H9 (cell line): Measurements from ENCODE around the gene EFNB2. TPM values are rescaled to one million over a fixed set of nuclear protein-coding genes. Genes with fewer than 3 reads are reported as not detected.

ENCODE experiments used
- DNase-seq: peaks from one replicate; pipeline ENCODE4 v3.0.0-alpha.2; 2017
- H2AFZ ChIP-seq: one replicate; pipeline ENCODE4 v1.6.1; 2013; ENCODE audit warnings: mild to moderate bottlenecking, low read length, control low read depth, moderate library complexity
- H2AK5ac ChIP-seq: 2 replicates; pipeline ENCODE4 v1.6.1; 2013; ENCODE audit warnings: low read length, control low read depth, mixed read lengths; ENCODE audit not compliant: insufficient read length
- H2BK120ac ChIP-seq: one replicate; pipeline ENCODE4 v1.6.1; 2013; ENCODE audit warnings: low read depth, mild to moderate bottlenecking, low read length, control low read depth, inconsistent platforms; ENCODE audit not compliant: poor library complexity, severe bottlenecking
- H2BK12ac ChIP-seq: 2 replicates; pipeline ENCODE4 v1.6.1; 2013; ENCODE audit warnings: low read length, control low read depth, mixed read lengths, low read depth; ENCODE audit not compliant: insufficient read length
- H2BK15ac ChIP-seq: 2 replicates; pipeline ENCODE4 v1.6.1; 2013; ENCODE audit warnings: low read depth, low read length, control low read depth
- H2BK20ac ChIP-seq: one replicate; pipeline ENCODE4 v1.6.1; 2013; ENCODE audit warnings: low read depth, mild to moderate bottlenecking, low read length, control low read depth, inconsistent platforms; ENCODE audit not compliant: poor library complexity, severe bottlenecking
- H2BK5ac ChIP-seq: 2 replicates; pipeline ENCODE4 v1.6.1; 2013; ENCODE audit warnings: low read length, control low read depth, mixed read lengths; ENCODE audit not compliant: insufficient read length
- H3K14ac ChIP-seq: 2 replicates; pipeline ENCODE4 v1.6.1; 2013; ENCODE audit warnings: low read length, control low read depth; ENCODE audit not compliant: insufficient read depth
- H3K18ac ChIP-seq: 2 replicates; pipeline ENCODE4 v1.6.1; 2013; ENCODE audit warnings: low read depth, mild to moderate bottlenecking, mixed read lengths, low read length, control low read depth; ENCODE audit not compliant: insufficient read length
- H3K23ac ChIP-seq: 2 replicates; pipeline ENCODE4 v1.6.1; 2013; ENCODE audit warnings: low read length, control low read depth, mixed read lengths, low read depth; ENCODE audit not compliant: insufficient read length
- H3K23me2 ChIP-seq: 2 replicates; pipeline ENCODE4 v1.6.1; 2013; ENCODE audit warnings: low read depth, mild to moderate bottlenecking, mixed read lengths, low read length, control low read depth; ENCODE audit not compliant: insufficient read length, poor library complexity, severe bottlenecking
- H3K27ac ChIP-seq: 2 replicates; pipeline ENCODE4 v1.5.1; 2013; ENCODE audit warnings: low read length, control low read depth, mixed read lengths, low read depth; ENCODE audit not compliant: insufficient read length
- H3K27me3 ChIP-seq: 2 replicates; pipeline ENCODE4 v1.6.1; 2013; ENCODE audit warnings: low read length, control low read depth, inconsistent platforms; ENCODE audit not compliant: insufficient read depth
- H3K4ac ChIP-seq: 2 replicates; pipeline ENCODE4 v1.6.1; 2013; ENCODE audit warnings: low read depth, mild to moderate bottlenecking, control low read depth, inconsistent platforms, low read length, moderate library complexity
- H3K4me1 ChIP-seq: 2 replicates; pipeline ENCODE4 v1.6.1; 2013; ENCODE audit warnings: low read length, control low read depth, inconsistent platforms; ENCODE audit not compliant: insufficient read depth
- H3K4me2 ChIP-seq: 2 replicates; pipeline ENCODE4 v1.6.1; 2013; ENCODE audit warnings: low read length, control low read depth, mixed read lengths; ENCODE audit not compliant: insufficient read length, insufficient read depth
- H3K56ac ChIP-seq: 2 replicates; pipeline ENCODE4 v1.6.1; 2013; ENCODE audit warnings: low read depth, mild to moderate bottlenecking, mixed read lengths, low read length, control low read depth; ENCODE audit not compliant: insufficient read length
- H3K79me1 ChIP-seq: 2 replicates; pipeline ENCODE4 v1.6.1; 2013; ENCODE audit warnings: low read depth, mild to moderate bottlenecking, moderate library complexity, low read length, control low read depth, inconsistent platforms; ENCODE audit not compliant: insufficient read depth, poor library complexity, severe bottlenecking
- H3K79me2 ChIP-seq: 2 replicates; pipeline ENCODE4 v1.6.1; 2013; ENCODE audit warnings: low read length, control low read depth, inconsistent platforms; ENCODE audit not compliant: insufficient read depth
- H3K9ac ChIP-seq: 2 replicates; pipeline ENCODE4 v1.6.1; 2013; ENCODE audit warnings: low read length, control low read depth, mixed read lengths; ENCODE audit not compliant: insufficient read length; ENCODE audit errors: extremely low read depth
- H3K9me3 ChIP-seq: one replicate; pipeline ENCODE4 v1.6.1; 2013; ENCODE audit warnings: low read depth, low read length, inconsistent platforms; ENCODE audit not compliant: control insufficient read depth
- H3T11ph ChIP-seq: one replicate; pipeline ENCODE4 v1.6.1; 2013; ENCODE audit warnings: mild to moderate bottlenecking, low read length, control low read depth, inconsistent platforms
- H4K20me1 ChIP-seq: one replicate; pipeline ENCODE4 v1.6.1; 2013; ENCODE audit not compliant: control insufficient read depth, insufficient read length, insufficient read depth
- H4K5ac ChIP-seq: 2 replicates; pipeline ENCODE4 v1.6.1; 2013; ENCODE audit warnings: low read depth, mild to moderate bottlenecking, mixed read lengths, low read length, control low read depth; ENCODE audit not compliant: insufficient read length
- H4K8ac ChIP-seq: replicated peaks from 2 replicates; pipeline ENCODE4 v1.6.1; 2013; ENCODE audit warnings: low read length, control low read depth, mixed read lengths, low read depth; ENCODE audit not compliant: insufficient read length
- H4K91ac ChIP-seq: 2 replicates; pipeline ENCODE4 v1.6.1; 2013; ENCODE audit warnings: low read depth, mild to moderate bottlenecking, moderate library complexity, mixed read lengths, low read length, control low read depth; ENCODE audit not compliant: insufficient read length
- H3K27ac Mint-ChIP-seq, 3 experiments: 2 replicates in 2 of 3; 3 replicates in 1 of 3; pipeline ENCODE4 v1.8.0; 2020 to 2021; ENCODE audit warnings: mixed read lengths in 3 of 3, mild to moderate bottlenecking in 1 of 3, moderate library complexity in 1 of 3
- H3K27me3 Mint-ChIP-seq: 2 replicates; pipeline ENCODE4 v1.8.0; 2021; ENCODE audit warnings: low read depth, mild to moderate bottlenecking, moderate library complexity, mixed read lengths
- H3K36me3 Mint-ChIP-seq, 3 experiments: 2 replicates in 2 of 3; 3 replicates in 1 of 3; pipeline ENCODE4 v1.8.0; 2020 to 2021; ENCODE audit warnings: low read depth in 3 of 3, mixed read lengths in 3 of 3; ENCODE audit not compliant: insufficient read depth in 1 of 3
- H3K4me1 Mint-ChIP-seq, 2 experiments: 2 replicates each; pipeline ENCODE4 v1.8.0; 2020; ENCODE audit warnings: mixed read lengths in 2 of 2
- H3K4me3 Mint-ChIP-seq, 2 experiments: 2 replicates in 1 of 2; 3 replicates in 1 of 2; pipeline ENCODE4 v1.8.0; 2020 to 2021; ENCODE audit warnings: mild to moderate bottlenecking in 2 of 2, mixed read lengths in 2 of 2, moderate library complexity in 1 of 2
- H3K9me3 Mint-ChIP-seq, 2 experiments: 2 replicates in 1 of 2; 3 replicates in 1 of 2; pipeline ENCODE4 v1.8.0; 2020; ENCODE audit warnings: mild to moderate bottlenecking in 2 of 2, mixed read lengths in 2 of 2, moderate library complexity in 1 of 2
- CTCF ChIP-seq: fragments of 200-600 bp; sonication (generic); conservative IDR thresholded peaks from 3 replicates; pipeline ENCODE4 v1.8.0; 2021; ENCODE audit warnings: antibody characterized with exemption, mild to moderate bottlenecking
- WGBS: extraction: QIAGEN DNeasy Blood & Tissue Kit; methylation state at CpG from one replicate; pipeline ENCODE4 v1.1.7; 2013; ENCODE audit warnings: missing lambda C conversion rate, low lambda C conversion rate, mixed read lengths; ENCODE audit not compliant: insufficient read length; ENCODE audit errors: extremely low coverage; 5-methylcytosine and 5-hydroxymethylcytosine counted together
- total RNA-seq: library from RNA; stranded (reverse); gene quantifications from 2 replicates; pipeline ENCODE4 v1.2.1, GENCODE V29; 2021

The EFNB2 gene
- total RNA-seq, 1 experiment from 2014 or later = 12.7 TPM

- Mint-ChIP-seq H3K4me3 (no peak overlapping the region), H3K27me3 (no peaks in the 10 kb centered on the region; the same call in 1 of the 2 replicates), H3K9me3 (no peaks in the 10 kb centered on the region), H3K4me1 (peaks cover 6 to 8% of the 10 kb centered on the region in 2 experiments), H3K36me3 (no peaks in the 10 kb centered on the region), H3K27ac (no peak overlapping the region)
- Histone ChIP-seq H3K9me3 (no peaks in the 10 kb centered on the region), H2BK12ac (no peak overlapping the region), H3K79me2 (no peaks in the 10 kb centered on the region), H3K4ac (no peak overlapping the region), H2BK20ac (no peak overlapping the region), H3K23me2 (no peaks in the 10 kb centered on the region), H3K79me1 (no peaks in the 10 kb centered on the region), H3T11ph (no peak overlapping the region), H3K27me3 (no peaks in the 10 kb centered on the region), H3K27ac (no peak overlapping the region), H3K56ac (no peak overlapping the region), H2BK15ac (no peak overlapping the region), H3K23ac (no peak overlapping the region), H4K8ac (no peak overlapping the region), H2AK5ac (no peak overlapping the region), H3K9ac (no peak overlapping the region), H2AFZ (no peak overlapping the region), H2BK5ac (no peak overlapping the region), H4K20me1 (no peaks in the 10 kb centered on the region), H3K4me2 (no peak overlapping the region), H3K4me1 (no peaks in the 10 kb centered on the region), H3K18ac (no peak overlapping the region), H3K14ac (no peak overlapping the region), H4K91ac (no peak overlapping the region), H4K5ac (no peak overlapping the region), H2BK120ac (no peak overlapping the region)
- no peak for TF ChIP-seq CTCF
- no CpG with 5 or more reads among the region's 11 CpGs for WGBS
- no peak for DNase-seq
Measured at GRCh38 chr13:106443607-106444322, 91.7 kb downstream of the EFNB2 start.
